Neural progenitor cell (in vitro differentiated cells): ENCODE data around the gene NUDT3.

Source experiments
- CTCF ChIP-seq: fragments of 200-600 bp; sonication (generic); IDR thresholded peaks from 2 replicates; pipeline ENCODE4 v1.5.1; 2017; ENCODE audit warnings: antibody characterized with exemption, mild to moderate bottlenecking
- EZH2 ChIP-seq: fragments of 200-600 bp; sonication (generic); IDR thresholded peaks from 2 replicates; pipeline ENCODE4 v1.6.1; 2017; ENCODE audit warnings: antibody characterized with exemption, mild to moderate bottlenecking, moderate library complexity

GRCh38 chr6:34343806-34344205 is 48.7 kb downstream of the NUDT3 start:
- TF ChIP-seq EZH2 = no peak
- TF ChIP-seq CTCF = no peak
